DOHH2 (cell line): Measurements from ENCODE around the gene NPEPL1.

Source experiments
- H3F3A ChIP-seq: fragments of 200-600 bp; sonication (generic), shearing (Covaris generic); 2 replicates; pipeline ENCODE4 v1.6.0; 2016; ENCODE audit warnings: antibody characterized with exemption, mild to moderate bottlenecking; ENCODE audit not compliant: control insufficient read depth, insufficient read depth
- H3K27ac ChIP-seq: fragments of 200-600 bp; sonication (generic); 2 replicates; pipeline ENCODE4 v1.5.1; 2014; ENCODE audit warnings: low read depth, mild to moderate bottlenecking, low read length, moderate library complexity
- H3K27me3 ChIP-seq: fragments of 200-600 bp; sonication (generic); 2 replicates; pipeline ENCODE4 v1.6.1; 2014; ENCODE audit warnings: mild to moderate bottlenecking, low read length, mixed read lengths; ENCODE audit not compliant: control insufficient read depth
- H3K36me3 ChIP-seq: fragments of 200-600 bp; sonication (generic); 2 replicates; pipeline ENCODE4 v1.6.1; 2014; ENCODE audit warnings: mild to moderate bottlenecking, low read length, moderate library complexity, mixed read lengths; ENCODE audit not compliant: control insufficient read depth
- H3K4me1 ChIP-seq: fragments of 200-600 bp; sonication (generic); 2 replicates; pipeline ENCODE4 v1.6.1; 2014; ENCODE audit warnings: mild to moderate bottlenecking, low read length, mixed read lengths; ENCODE audit not compliant: control insufficient read depth
- H3K4me2 ChIP-seq: fragments of 200-600 bp; sonication (generic); 2 replicates; pipeline ENCODE4 v1.6.0; 2014; ENCODE audit warnings: mild to moderate bottlenecking, low read length, moderate library complexity
- H3K4me3 ChIP-seq: fragments of 200-600 bp; sonication (generic); 2 replicates; pipeline ENCODE4 v1.5.1; 2014; ENCODE audit warnings: mild to moderate bottlenecking, low read length, mixed read lengths
- H3K79me2 ChIP-seq: fragments of 200-600 bp; sonication (generic); 2 replicates; pipeline ENCODE4 v1.6.1; 2014; ENCODE audit warnings: mild to moderate bottlenecking, low read length, mixed read lengths; ENCODE audit not compliant: control insufficient read depth
- H3K9me2 ChIP-seq: fragments of 200-600 bp; sonication (generic); replicated peaks from 2 replicates; pipeline ENCODE4 v1.6.1; 2014; ENCODE audit warnings: mild to moderate bottlenecking, low read length, mixed read lengths; ENCODE audit not compliant: control insufficient read depth
- H3K9me3 ChIP-seq: fragments of 200-600 bp; sonication (generic); 2 replicates; pipeline ENCODE4 v1.6.1; 2014; ENCODE audit warnings: antibody characterized with exemption, low read length, mixed read lengths; ENCODE audit not compliant: control insufficient read depth, insufficient read depth
- H4K20me1 ChIP-seq: fragments of 200-600 bp; sonication (generic); 2 replicates; pipeline ENCODE4 v1.6.0; 2014; ENCODE audit warnings: low read depth, mild to moderate bottlenecking, antibody characterized with exemption, low read length, moderate library complexity; ENCODE audit not compliant: control insufficient read depth, insufficient read depth
- CTCF ChIP-seq: fragments of 200-600 bp; sonication (generic); IDR thresholded peaks from one replicate; pipeline ENCODE4 v1.5.1; 2014; ENCODE audit warnings: antibody characterized with exemption, mild to moderate bottlenecking, low read depth, low read length; ENCODE audit not compliant: poor library complexity, severe bottlenecking
- EZH2phosphoT487 ChIP-seq: fragments of 200-600 bp; sonication (generic); IDR thresholded peaks from 2 replicates; pipeline ENCODE4 v1.6.1; 2017; ENCODE audit warnings: borderline replicate concordance, mild to moderate bottlenecking, antibody characterized with exemption, low read length, moderate library complexity, mixed read lengths

The NPEPL1 gene

GRCh38 chr20:58716476-58717277 is 24.1 kb downstream of the NPEPL1 start:
- H4K20me1 ChIP-seq = no peaks in the 10 kb centered on the region
- H3K36me3 ChIP-seq = no peaks in the 10 kb centered on the region
- no peaks in the 10 kb centered on the region for H3K4me1 ChIP-seq
- H3K27ac ChIP-seq = no peak overlapping the region
- H3K27me3 ChIP-seq = no peaks in the 10 kb centered on the region
- no peaks in the 10 kb centered on the region for H3F3A ChIP-seq
- H3K9me2 ChIP-seq = no peaks in the 10 kb centered on the region
- TF ChIP-seq CTCF = no peak
- TF ChIP-seq EZH2phosphoT487 = no peak
- no peak overlapping the region for H3K4me2 ChIP-seq
- no peak overlapping the region for H3K4me3 ChIP-seq
- H3K79me2 ChIP-seq = no peaks in the 10 kb centered on the region
- H3K9me3 ChIP-seq = no peaks in the 10 kb centered on the region

- Histone ChIP-seq H3K9me3 (no peaks in the 10 kb centered on the region), H3K27me3 (no peaks in the 10 kb centered on the region), H3K4me1 (no peaks in the 10 kb centered on the region), H3K27ac (no peak overlapping the region), H3K36me3 (no peaks in the 10 kb centered on the region), H3K79me2 (no peaks in the 10 kb centered on the region), H4K20me1 (no peaks in the 10 kb centered on the region), H3F3A (no peaks in the 10 kb centered on the region), H3K4me3 (no peak overlapping the region), H3K4me2 (no peak overlapping the region), H3K9me2 (no peaks in the 10 kb centered on the region)
- TF ChIP-seq CTCF = no peak
- TF ChIP-seq EZH2phosphoT487 = no peak
These were observed 24.9 kb downstream of the NPEPL1 start for GRCh38 chr20:58717278-58718091.

GRCh38 chr20:58718121-58718563 is 25.5 kb downstream of the NPEPL1 start:
- Histone ChIP-seq H3F3A (no peaks in the 10 kb centered on the region), H3K9me2 (no peaks in the 10 kb centered on the region), H3K27me3 (no peaks in the 10 kb centered on the region), H3K4me3 (no peak overlapping the region), H3K9me3 (no peaks in the 10 kb centered on the region), H3K79me2 (no peaks in the 10 kb centered on the region), H3K27ac (no peak overlapping the region), H3K4me1 (no peaks in the 10 kb centered on the region), H4K20me1 (no peaks in the 10 kb centered on the region), H3K4me2 (no peak overlapping the region), H3K36me3 (no peaks in the 10 kb centered on the region)
- TF ChIP-seq EZH2phosphoT487 (no peak), CTCF (no peak)
